ENCODE measurements around the gene EYS.

DNA sequence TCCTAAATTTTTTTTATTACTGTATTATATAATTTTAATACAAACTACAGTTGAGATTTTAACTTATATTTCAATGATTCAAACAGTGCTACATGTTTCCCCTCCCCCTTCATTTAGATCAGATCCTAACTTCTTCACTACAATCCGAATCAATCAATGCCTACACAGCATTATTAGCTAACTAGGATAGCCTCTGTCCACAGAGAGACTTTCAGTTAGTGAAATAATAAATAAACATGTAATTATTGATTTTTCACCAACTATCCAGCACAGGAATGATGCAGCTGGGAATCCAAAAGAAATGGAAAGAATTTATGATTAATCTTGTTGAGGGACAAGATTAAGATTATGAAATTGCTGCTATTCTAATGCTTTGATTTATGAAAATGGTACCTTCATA, 1907.7 kb downstream of the EYS start:
- TF ChIP-seq EZH2 (IDR thresholded peaks at IDR 0.05; ENCODE audit: insufficient read depth, poor library complexity, severe bottlenecking) (no peak), EZH2phosphoT487 (IDR thresholded peaks at IDR 0.05; ENCODE audit: insufficient read depth, low read depth) (no peak)

Measured in GM23248 (cell line).